Thyroid gland (tissue), 4 donors: ENCODE measurements around the gene DAPK1. TPM values are rescaled to one million over a fixed set of nuclear protein-coding genes. Genes with fewer than 3 reads are reported as not detected.

ENCODE experiments used
- DNase-seq, 2 donors: peaks; one replicate each; pipeline ENCODE4 v3.0.0-alpha.2; 2019
- H3K27ac ChIP-seq, 3 donors: fragments of 200-600 bp; sonication (generic); 1 replicate in 2 of 3; 2 replicates in 1 of 3; pipeline ENCODE4 v1.5.1; 2016 to 2019; ENCODE audit warnings: mild to moderate bottlenecking in 1 of 3, moderate library complexity in 1 of 3
- H3K27me3 ChIP-seq: fragments of 200-600 bp; sonication (generic); one replicate; pipeline ENCODE4 v1.5.1; 2019
- H3K36me3 ChIP-seq, 2 donors: fragments of 200-600 bp; sonication (generic); one replicate each; pipeline ENCODE4 v1.5.1; 2016 to 2019
- H3K4me1 ChIP-seq, 2 donors: fragments of 200-600 bp; sonication (generic); one replicate each; pipeline ENCODE4 v1.5.1; 2017 to 2019
- H3K4me3 ChIP-seq, 3 donors: fragments of 200-600 bp; sonication (generic); replicated peaks in 1 of 3; 1 replicate in 2 of 3; 2 replicates in 1 of 3; pipeline ENCODE4 v1.5.1; 2016; ENCODE audit warnings: mild to moderate bottlenecking in 1 of 3
- H3K9me3 ChIP-seq: fragments of 200-600 bp; sonication (generic); one replicate; pipeline ENCODE4 v1.5.1; 2017
- CTCF ChIP-seq, 6 experiments: fragments of 200-600 bp in 3 of 6; fragments of 450-650 bp in 3 of 6; sonication (generic) in 3 of 6; IDR thresholded peaks; one replicate each; pipeline ENCODE4 v1.5.1; 2016 to 2019; ENCODE audit warnings: antibody characterized with exemption in 6 of 6, mild to moderate bottlenecking in 2 of 6, inconsistent platforms in 1 of 6, moderate library complexity in 1 of 6
- POLR2A ChIP-seq, 2 donors: fragments of 450-650 bp; IDR thresholded peaks; one replicate each; pipeline ENCODE4 v1.6.1; 2017; ENCODE audit warnings: antibody characterized with exemption in 2 of 2, mild to moderate bottlenecking in 2 of 2, moderate library complexity in 1 of 2
- WGBS, 2 donors: methylation state at CpG; one replicate each; pipeline ENCODE4 v1.1.5; 2017; 5-methylcytosine and 5-hydroxymethylcytosine counted together
- intact Hi-C: fragments of 100-400 bp; cut with DNase I; formaldehyde crosslinking; loops from one replicate; pipeline ENCODE4 v1.15.1; 2023
- total RNA-seq, 4 donors: library from RNA; depleted of rRNA; stranded (reverse); fragments of >200 nt; gene quantifications; one replicate each; pipeline ENCODE4 v1.2.3, GENCODE V29; 2016

Gene DAPK1
- total RNA-seq, 4 donors from 2014 or later = 32.0 to 76.2 (median 38.2) TPM

DNA sequence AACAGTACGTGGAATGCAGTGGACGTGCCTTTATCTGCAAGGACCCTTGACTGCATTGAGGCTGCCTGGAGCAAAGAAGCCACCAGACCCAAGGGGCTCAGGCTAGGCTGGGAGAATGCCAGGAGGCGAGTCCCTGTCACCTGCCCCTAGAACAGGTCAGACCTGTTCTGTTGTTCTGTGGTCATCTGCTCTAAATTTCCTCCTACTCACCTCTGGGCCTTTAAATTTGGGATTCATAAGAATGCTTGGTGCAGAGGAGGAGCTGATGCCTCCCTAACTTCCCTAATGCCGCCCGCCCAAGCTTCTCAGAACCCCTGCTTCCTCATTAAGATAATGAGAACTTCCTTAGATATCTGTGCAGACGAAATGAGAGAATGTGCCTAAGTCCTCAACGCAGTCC lies 32.0 kb downstream of the DAPK1 start:
- intact Hi-C loops = no loop called here

DNA sequence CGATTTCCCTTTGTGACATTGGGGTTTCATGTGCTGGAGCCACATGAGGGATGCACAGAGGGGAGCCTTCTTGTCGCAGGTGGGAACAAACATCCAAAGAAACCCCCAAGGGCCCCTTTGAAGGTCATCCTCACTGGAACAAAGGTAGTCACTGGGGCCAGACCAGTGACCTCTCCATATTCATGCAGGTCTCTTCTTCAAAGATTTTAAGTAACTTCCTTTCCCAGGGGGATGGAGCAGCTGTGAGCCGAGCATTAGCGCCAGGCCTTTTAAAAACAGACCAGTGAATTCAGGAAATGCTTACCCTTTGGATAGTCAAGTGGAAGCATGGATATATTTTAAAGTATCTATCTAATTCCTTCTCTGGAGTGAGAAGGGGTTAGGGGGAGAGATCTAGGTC lies 33.0 kb downstream of the DAPK1 start:
- DNase-seq = no peak
- WGBS, 2 donors = 81 to 84% methylated on average over 4 of the region's 4 CpGs
- H3K9me3 ChIP-seq = no peaks in the 10 kb centered on the region
- no peak overlapping the region for H3K27ac ChIP-seq
- H3K4me3 ChIP-seq = no peak overlapping the region
- H3K36me3 ChIP-seq = no peaks in the 10 kb centered on the region
- peaks cover 18 to 23% of the 10 kb centered on the region in 2 donors for H3K4me1 ChIP-seq
- H3K27me3 ChIP-seq = no peaks in the 10 kb centered on the region
- intact Hi-C loops = no loop called here
- TF ChIP-seq CTCF (IDR thresholded peaks at IDR 0.05) = no peak
- TF ChIP-seq POLR2A (IDR thresholded peaks at IDR 0.05) = no peak

More for the DNA sequence above, 32.0 kb downstream of the DAPK1 start:
- TF ChIP-seq CTCF (IDR thresholded peaks at IDR 0.05) (no peak), POLR2A (IDR thresholded peaks at IDR 0.05) (no peak)
- WGBS, 2 donors = 77 to 85% methylated on average over 6 to 7 of the region's 7 CpGs
- Histone ChIP-seq H3K4me1 (peaks cover 18 to 23% of the 10 kb centered on the region in 2 donors), H3K27me3 (no peaks in the 10 kb centered on the region), H3K4me3 (no peak overlapping the region), H3K27ac (no peak overlapping the region), H3K36me3 (no peaks in the 10 kb centered on the region), H3K9me3 (no peaks in the 10 kb centered on the region)
- DNase-seq = peak; percentile 23 to 30

- TF ChIP-seq POLR2A (IDR thresholded peaks at IDR 0.05) = no peak
- no peak for TF ChIP-seq CTCF (IDR thresholded peaks at IDR 0.05)
- no peak overlapping the region for H3K27ac ChIP-seq
- no peak for DNase-seq
- WGBS, 2 donors = 91 to 92% methylated on average over 3 of the region's 3 CpGs
- H3K27me3 ChIP-seq = no peaks in the 10 kb centered on the region
- peaks cover 18 to 23% of the 10 kb centered on the region in 2 donors for H3K4me1 ChIP-seq
- H3K9me3 ChIP-seq = no peaks in the 10 kb centered on the region
- H3K36me3 ChIP-seq = no peaks in the 10 kb centered on the region
- intact Hi-C loops = no loop called here
- H3K4me3 ChIP-seq = no peak overlapping the region
Observed at GRCh38 chr9:87531370-87532295, 34.0 kb downstream of the DAPK1 start.

DNA sequence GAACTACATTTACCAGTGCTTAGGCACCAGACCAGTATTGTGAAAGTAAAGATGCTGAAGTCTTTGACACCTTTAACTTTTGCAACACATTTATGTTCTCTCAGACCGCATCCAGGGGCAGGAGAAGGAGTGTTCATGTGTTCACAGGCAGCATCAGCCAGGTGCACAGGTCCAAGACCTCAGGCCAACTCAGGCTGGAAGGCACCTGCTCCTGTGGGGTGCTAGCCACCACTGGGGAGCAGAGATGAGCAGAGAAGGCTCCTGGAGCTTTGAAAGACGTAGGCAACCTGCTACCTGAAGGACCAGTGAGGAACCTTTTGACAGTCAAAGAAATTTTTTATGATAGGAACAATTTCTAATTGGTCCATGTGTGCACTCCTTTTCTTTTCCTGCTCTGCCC lies 35.6 kb downstream of the DAPK1 start:
- H3K27ac ChIP-seq = no peak overlapping the region
- H3K4me3 ChIP-seq = no peak overlapping the region
- no peaks in the 10 kb centered on the region for H3K27me3 ChIP-seq
- 89 to 98% methylated on average over 2 of the region's 2 CpGs for WGBS, 2 donors
- DNase-seq = no peak
- TF ChIP-seq POLR2A (IDR thresholded peaks at IDR 0.05) (no peak), CTCF (IDR thresholded peaks at IDR 0.05) (no peak)
- peaks cover 18 to 23% of the 10 kb centered on the region in 2 donors for H3K4me1 ChIP-seq
- no peaks in the 10 kb centered on the region for H3K36me3 ChIP-seq
- no peaks in the 10 kb centered on the region for H3K9me3 ChIP-seq
- intact Hi-C loops = no loop called here

- no peak for TF ChIP-seq POLR2A (IDR thresholded peaks at IDR 0.05)
- TF ChIP-seq CTCF (IDR thresholded peaks at IDR 0.05) = no peak
- intact Hi-C loops = no loop called here
- no peak for DNase-seq
- no peak overlapping the region for H3K27ac ChIP-seq
- H3K9me3 ChIP-seq = no peaks in the 10 kb centered on the region
- H3K4me3 ChIP-seq = no peak overlapping the region
- H3K36me3 ChIP-seq = no peaks in the 10 kb centered on the region
- H3K27me3 ChIP-seq = no peaks in the 10 kb centered on the region
- 95 to 97% methylated on average over 4 of the region's 4 CpGs for WGBS, 2 donors
- H3K4me1 ChIP-seq = peaks cover 16 to 20% of the 10 kb centered on the region in 2 donors
Observed at GRCh38 chr9:87534036-87534435, 36.4 kb downstream of the DAPK1 start.
